ENCODE results near the gene GALT. TPM values are rescaled to one million over a fixed set of nuclear protein-coding genes. Genes with fewer than 3 reads are reported as not detected.

Gene GALT
- total and polyA plus RNA-seq, 2 of the 13 experiments (the other 11 are each of a cell fraction or from before 2014, with no cell fraction given) = 40.4 to 46.3 TPM

- no peak for TF ChIP-seq ZBED4 (CRISPR knock-in tag; IDR thresholded peaks at IDR 0.05; ENCODE audit: borderline replicate concordance)
- no peak for TF ChIP-seq ZNF678 (CRISPR knock-in tag; IDR thresholded peaks at IDR 0.05)
Measured at GRCh38 chr9:34599546-34599945, 46.9 kb upstream of the GALT start (continued).

GRCh38 chr9:34600908-34601307 lies 45.6 kb upstream of the GALT start:
- intact Hi-C loops (cut with micrococcal nuclease; ENCODE audit: unreplicated experiment) (loop anchor here (5.0 kb wide), 1 partner anchor 269 kb away; no protein-coding TSS in a partner anchor), in situ Hi-C loops (cut with HindIII; ENCODE audit: extremely low pct_ligation_motif_present, low pct_unique_long_range_greater_than_20kb) (loop anchor here (5.0 kb wide), 1 partner anchor 159 kb away; no protein-coding TSS in a partner anchor)
- no peak for FAIRE-seq
- H3K4me3 ChIP-seq (replicated peaks in 1 of 3; ENCODE audit: insufficient read depth in 1 of 3, low read depth in 2 of 3, low read length in 3 of 3) = no peak overlapping the region
- H3K4me1 ChIP-seq (ENCODE audit: insufficient read depth, low read length) = no peaks in the 10 kb centered on the region
- no peak for ATAC-seq
- POLR2A ChIA-PET = no interaction called here
- no TSS peak for BruUV-seq (replicated peaks)
- no peak overlapping the region for H3K4me2 ChIP-seq (ENCODE audit: low read depth, low read length)
- H2AFZ ChIP-seq (ENCODE audit: low read length) = no peak overlapping the region
- no peak overlapping the region for H3K27ac ChIP-seq (ENCODE audit: extremely low read length, insufficient read depth, low read length)
- CTCF ChIA-PET (ENCODE audit: low intra/inter-chr PET ratio, low total read pairs) = interaction anchor here (1.6 kb wide), 1 partner anchor 9 kb away, joined by 6 read pairs; no protein-coding TSS in a partner anchor
- no peaks in the 10 kb centered on the region for H3K9me3 ChIP-seq (ENCODE audit: low read length)
- no peaks in the 10 kb centered on the region for H3K27me3 ChIP-seq (ENCODE audit: control insufficient read depth in 1 of 2, insufficient read depth in 2 of 2, low read length in 2 of 2)
- H3K9ac ChIP-seq (ENCODE audit: insufficient read depth, low read depth, low read length) = no peak overlapping the region
- H3K79me2 ChIP-seq (ENCODE audit: insufficient read depth, low read length) = no peaks in the 10 kb centered on the region
- H4K20me1 ChIP-seq (ENCODE audit: insufficient read depth, low read length) = no peaks in the 10 kb centered on the region
- DNase-seq (ENCODE audit: low spot score) = no peak
- no peaks in the 10 kb centered on the region for H3K36me3 ChIP-seq (replicated peaks in 1 of 2; ENCODE audit: control insufficient read depth in 1 of 2, insufficient read depth in 2 of 2, low read length in 2 of 2)
- TF ChIP-seq NCOA5 (CRISPR knock-in tag; IDR thresholded peaks at IDR 0.05) = no peak
- no peak for TF ChIP-seq ZNF670 (CRISPR knock-in tag; IDR thresholded peaks at IDR 0.05; ENCODE audit: borderline replicate concordance)
- no peak for TF ChIP-seq SOX13 (IDR thresholded peaks at IDR 0.05)
- TF ChIP-seq SOX13 (CRISPR knock-in tag; conservative IDR thresholded peaks at IDR 0.05 in 1 of 2, IDR thresholded peaks at IDR 0.05 in 1 of 2) = no peak
- TF ChIP-seq PCBP2 (optimal IDR thresholded peaks at IDR 0.05; ENCODE audit: low read depth, low read length, poor library complexity, severe bottlenecking) = no peak
- no peak for TF ChIP-seq ZMYM3 (CRISPR knock-in tag; IDR thresholded peaks at IDR 0.05)
- no peak for TF ChIP-seq CERS6 (CRISPR knock-in tag; IDR thresholded peaks at IDR 0.05)
- TF ChIP-seq ZNF205 (CRISPR knock-in tag; IDR thresholded peaks at IDR 0.05) = no peak
- TF ChIP-seq SP2 (CRISPR knock-in tag; IDR thresholded peaks at IDR 0.05) = no peak
- WGBS (ENCODE audit: low lambda C conversion rate) = no CpG with 5 or more reads among the region's 1 CpG

All from HepG2 (cell line).